GM18499 (cell line): Measurements from ENCODE around the gene IGF1R.

Experiments used
- ATAC-seq: cut with Tn5 transposase; IDR thresholded peaks from one replicate; pipeline ENCODE4 v1.9.1; 2021; ENCODE audit warnings: moderate number of reproducible peaks; ENCODE audit not compliant: insufficient read depth, unreplicated experiment

Gene IGF1R

GRCh38 chr15:98870788-98871187, 222.4 kb downstream of the IGF1R start:
- no peak for ATAC-seq

DNA sequence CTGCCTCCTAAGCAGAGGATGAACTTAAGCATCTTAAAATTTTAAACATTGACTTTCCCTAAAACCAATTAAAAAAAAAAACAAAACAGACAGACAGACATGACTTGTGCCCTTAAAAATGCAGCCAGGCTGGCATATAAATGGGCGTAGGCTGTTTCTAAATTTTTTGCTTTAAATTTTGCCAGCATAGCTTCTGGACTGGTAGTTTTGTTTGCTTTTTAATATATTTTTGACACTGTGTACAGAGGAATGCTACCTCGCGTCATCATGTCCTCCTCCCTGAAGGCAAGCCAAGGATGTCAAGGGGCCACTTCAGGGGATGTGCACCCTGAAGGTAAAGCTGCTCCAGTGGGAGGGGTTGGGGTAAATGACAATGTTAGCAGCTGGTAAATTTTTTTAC, 224.4 kb downstream of the IGF1R start:
- ATAC-seq: no peak

DNA sequence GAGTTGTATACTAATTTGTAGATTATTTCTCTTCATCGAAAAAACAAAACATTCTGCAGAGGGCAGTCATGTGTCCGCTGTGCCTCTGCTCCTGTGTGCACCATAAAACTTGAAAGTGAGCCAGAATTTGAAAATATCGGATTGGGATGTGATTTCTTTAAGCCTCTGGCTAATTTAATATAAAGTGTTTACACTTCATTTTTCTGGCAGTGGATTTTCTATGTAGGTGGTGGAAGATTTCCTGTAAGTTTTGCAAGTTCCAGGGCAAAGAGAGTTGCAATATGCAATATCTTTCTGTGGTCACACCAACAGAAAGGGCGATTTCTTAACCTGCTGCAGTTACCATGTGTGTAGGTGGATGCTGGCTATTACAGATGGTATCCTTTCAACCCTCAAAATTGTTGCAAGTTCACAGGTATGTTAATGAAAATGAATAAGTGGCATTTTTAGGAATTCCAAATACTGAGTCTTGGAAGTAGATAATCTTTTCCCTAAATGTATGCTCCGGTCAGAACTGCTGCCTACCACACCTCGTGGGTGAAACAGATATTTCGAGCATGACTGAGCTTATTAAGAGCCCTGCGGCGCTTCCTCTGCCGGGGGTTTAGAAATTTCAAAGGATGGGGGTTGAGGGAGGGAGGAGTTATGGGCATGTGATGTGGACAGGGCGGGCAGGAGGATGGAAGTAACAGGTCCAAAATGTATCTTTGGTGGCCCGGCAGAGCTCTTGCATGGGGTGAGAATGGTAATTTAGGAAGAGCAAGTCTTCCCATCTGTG, 225.3 kb downstream of the IGF1R start:
- ATAC-seq: no peak

DNA sequence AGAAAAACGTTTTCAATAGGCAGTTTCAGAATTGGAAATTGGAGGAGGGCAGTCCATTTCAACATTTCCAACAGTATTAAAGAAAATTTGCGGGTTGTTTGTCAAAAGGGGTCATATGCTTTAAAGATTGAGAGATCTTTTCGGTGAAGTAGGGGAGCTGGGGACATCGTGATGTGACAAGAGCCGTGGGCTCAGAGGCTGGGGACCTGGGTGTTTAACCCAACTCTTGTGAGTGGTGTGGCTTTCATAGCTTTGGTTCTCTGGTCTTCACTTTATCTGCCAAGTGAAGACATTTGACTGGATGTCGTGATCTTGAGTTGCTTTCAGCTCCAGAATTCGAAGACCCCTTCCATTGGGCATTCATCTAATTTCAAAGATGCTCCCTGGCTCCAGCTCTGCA, 226.0 kb downstream of the IGF1R start:
- no peak for ATAC-seq

GRCh38 chr15:98874773-98875172, 226.4 kb downstream of the IGF1R start:
- ATAC-seq: no peak

DNA sequence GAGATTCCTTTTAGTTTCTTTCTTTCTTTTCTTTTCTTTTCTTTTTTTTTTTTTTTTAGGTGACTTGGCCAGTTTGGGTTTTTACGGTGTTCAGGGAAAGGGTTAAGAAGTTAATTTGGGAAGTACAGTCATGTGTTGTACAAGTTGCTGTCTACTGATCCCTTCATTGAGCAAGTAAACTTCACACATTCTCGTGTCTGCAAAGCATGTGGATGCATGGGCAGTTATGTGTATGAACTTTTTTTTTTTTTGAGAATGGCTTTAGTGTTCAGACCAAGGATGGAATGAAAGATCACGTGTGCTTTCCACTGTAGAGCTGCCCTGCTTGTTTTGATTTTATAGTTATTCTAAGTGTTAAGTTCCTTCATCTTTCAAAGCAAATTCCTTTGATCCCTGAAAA, 227.0 kb downstream of the IGF1R start:
- no peak for ATAC-seq

DNA sequence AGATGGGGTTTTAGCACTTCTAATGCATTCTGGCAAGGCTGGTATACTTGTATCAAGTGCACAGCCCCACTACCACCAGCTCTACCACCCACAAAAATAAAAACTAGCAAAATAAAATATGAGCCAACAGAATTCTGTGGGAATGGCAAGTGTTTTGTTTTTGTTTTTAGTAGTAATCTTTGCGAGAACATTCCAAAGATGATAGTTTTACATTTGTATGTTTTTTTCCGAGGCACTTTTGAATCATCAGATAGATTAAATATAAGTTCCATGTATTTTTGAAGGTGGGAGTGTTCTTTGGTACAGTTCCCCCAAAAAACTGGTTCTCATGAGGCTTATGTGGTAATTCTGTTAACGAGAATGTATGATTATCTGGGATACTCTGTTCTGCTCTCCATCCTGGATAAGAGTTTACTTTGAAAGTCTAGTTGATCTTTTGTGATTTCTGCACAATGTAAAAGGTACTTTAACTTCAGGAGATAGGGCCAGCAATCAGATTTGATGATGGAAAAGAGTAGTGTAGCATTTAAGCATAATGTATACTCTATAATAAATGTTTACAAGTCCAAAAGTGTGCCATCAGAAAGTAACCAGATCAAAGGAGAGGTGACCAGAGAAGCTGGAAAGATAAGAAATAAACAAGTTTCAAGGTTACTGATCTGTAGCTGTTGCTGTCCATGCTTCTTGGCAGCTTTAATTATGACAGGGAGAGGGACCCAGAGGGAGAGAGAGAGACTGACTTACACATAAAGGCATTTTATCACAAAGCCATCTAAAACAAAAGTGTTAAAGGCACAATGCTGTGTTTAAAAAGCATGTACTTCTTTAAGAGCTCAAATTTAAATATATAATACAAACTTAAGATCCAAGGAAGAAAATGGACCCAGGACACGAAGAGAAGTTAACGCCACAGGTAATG, 228.4 kb downstream of the IGF1R start:
- ATAC-seq: no peak

DNA sequence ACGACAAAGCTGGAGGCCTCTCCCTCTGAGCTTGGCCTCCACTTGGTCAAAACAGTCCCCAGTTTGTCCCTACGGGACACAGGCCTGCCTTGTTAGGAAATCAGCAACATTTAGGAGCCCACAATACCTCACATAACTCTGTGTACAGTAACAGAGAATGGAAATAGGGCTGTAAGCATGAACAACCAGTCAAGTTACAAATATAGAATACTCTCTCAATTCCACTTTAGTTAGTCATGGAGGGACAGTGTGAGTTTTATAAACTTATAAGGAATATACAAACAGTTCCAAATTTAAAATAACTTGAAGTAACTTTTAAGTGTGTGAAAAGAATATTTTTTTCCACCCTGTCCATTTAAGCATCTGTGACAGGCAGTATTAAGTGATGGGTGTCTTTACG, 229.8 kb downstream of the IGF1R start:
- ATAC-seq: no peak

GRCh38 chr15:98878862-98879261, 230.5 kb downstream of the IGF1R start:
- ATAC-seq: no peak

GRCh38 chr15:98881526-98882520, 233.5 kb downstream of the IGF1R start:
- ATAC-seq: no peak

- no peak for ATAC-seq
These were observed 235.1 kb downstream of the IGF1R start for GRCh38 chr15:98883478-98883877.

- ATAC-seq: no peak
These were observed 236.6 kb downstream of the IGF1R start for GRCh38 chr15:98884894-98885293.

- ATAC-seq: no peak
These were observed 239.6 kb downstream of the IGF1R start for GRCh38 chr15:98887976-98888375.

DNA sequence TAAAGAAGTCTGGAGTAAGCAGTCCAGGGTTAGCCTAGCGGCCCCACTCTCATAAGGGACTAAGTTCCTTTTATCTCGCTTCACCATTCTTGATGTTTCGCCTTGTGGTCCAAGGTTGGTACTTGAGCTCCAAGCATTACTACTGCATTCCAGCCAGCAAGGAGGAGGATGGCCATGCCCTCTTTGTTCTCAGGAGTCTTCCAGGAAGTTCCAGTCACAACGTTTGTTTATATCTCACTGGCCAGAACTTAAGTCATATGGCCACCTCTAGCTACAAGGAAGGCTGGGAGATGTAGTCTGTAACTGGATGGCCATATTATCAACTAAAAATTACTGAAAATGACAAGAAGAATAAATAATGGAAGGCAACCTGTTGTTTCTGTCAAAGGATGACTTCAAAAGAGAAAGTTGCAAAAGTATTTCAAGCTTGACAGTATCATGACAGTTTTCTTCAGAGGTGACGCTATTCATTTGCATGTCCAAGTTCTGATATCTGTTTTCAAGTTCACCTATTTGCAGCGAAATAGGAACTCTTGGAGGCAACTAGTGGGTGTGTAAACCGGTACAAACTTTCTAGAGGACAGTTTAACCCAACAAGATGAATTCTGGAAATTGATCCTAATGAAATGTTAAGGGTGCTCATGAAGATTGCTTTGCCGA, 240.6 kb downstream of the IGF1R start:
- no peak for ATAC-seq

DNA sequence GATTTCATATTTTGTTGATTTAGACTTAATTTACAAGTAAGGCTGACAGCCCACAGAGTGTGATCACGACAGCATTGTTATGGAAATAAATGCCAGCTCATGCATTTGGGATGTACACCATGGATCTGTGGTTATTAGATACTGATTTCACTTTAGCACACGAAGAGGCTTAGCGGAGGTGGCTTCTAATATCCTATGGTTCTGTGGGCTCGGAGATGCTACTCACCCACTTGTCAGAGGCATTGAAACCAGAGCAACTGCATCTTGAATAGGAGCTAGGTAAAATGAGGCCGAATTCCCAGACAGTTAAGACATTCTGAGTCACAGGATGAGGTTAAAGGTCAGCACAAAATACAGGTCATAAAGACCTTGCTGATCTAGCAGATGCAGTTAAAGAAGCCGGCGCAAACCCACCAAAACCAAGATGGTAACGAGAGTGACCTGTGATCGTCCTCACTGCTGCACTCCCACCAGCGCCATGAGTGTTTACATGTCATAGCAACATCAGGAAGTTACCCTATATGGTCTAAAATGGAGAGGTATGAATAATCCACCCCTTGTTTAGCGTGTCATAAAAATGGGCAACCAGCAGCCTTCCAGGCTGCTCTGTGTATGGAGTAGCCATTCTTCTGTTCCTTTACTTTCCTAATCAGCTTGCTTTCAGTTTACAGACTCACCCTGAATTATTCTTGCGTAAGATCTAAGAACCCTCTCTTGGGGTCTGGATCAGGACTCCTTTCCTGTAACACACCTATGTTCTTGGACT, 241.8 kb downstream of the IGF1R start:
- ATAC-seq: no peak

DNA sequence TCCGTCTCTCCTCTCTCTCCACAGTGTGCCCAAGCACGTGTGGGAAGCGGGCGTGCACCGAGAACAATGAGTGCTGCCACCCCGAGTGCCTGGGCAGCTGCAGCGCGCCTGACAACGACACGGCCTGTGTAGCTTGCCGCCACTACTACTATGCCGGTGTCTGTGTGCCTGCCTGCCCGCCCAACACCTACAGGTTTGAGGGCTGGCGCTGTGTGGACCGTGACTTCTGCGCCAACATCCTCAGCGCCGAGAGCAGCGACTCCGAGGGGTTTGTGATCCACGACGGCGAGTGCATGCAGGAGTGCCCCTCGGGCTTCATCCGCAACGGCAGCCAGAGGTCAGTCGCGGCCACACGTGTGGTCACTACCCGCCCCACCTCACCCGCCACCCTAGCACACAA, 243.0 kb downstream of the IGF1R start:
- no peak for ATAC-seq

- no peak for ATAC-seq
These were observed 245.1 kb downstream of the IGF1R start for GRCh38 chr15:98893401-98893800.

GRCh38 chr15:98894312-98894711, 246.0 kb downstream of the IGF1R start:
- ATAC-seq: no peak
